Endothelial cell of umbilical vein (primary cell): ENCODE results near the gene ARL8B. TPM values are rescaled to one million over a fixed set of nuclear protein-coding genes. Genes with fewer than 3 reads are reported as not detected.

ENCODE experiments used
- BruUV-seq: library from RNA; stranded (reverse); fragments of 400-500 nt; replicated peaks from 2 replicates; lab custom pipeline; 2021; lab: Mats Ljungman, UMichigan
- CTCF ChIA-PET: fragments of 300-600, 350-600 bp; sonication (Branson Sonifier 250); formaldehyde crosslinking; loops from one replicate; lab custom pipeline; 2021; ENCODE audit warnings: antibody characterized with exemption, inconsistent platforms; lab: Charles Lee
- POLR2A ChIA-PET: fragments of 300-600, 350-600 bp; sonication (Branson Sonifier 250); formaldehyde crosslinking; loops from one replicate; lab custom pipeline; 2021; ENCODE audit warnings: antibody characterized with exemption, inconsistent platforms; lab: Charles Lee
- DNase-seq: peaks from one replicate; pipeline ENCODE4 v3.0.0-alpha.2; 2011; ENCODE audit warnings: low read depth, low spot score
- FAIRE-seq: peaks from 2 replicates; lab custom pipeline; 2011; peaks lifted over from hg19 to GRCh38; lab: Jason Lieb, UNC
- H2AFZ ChIP-seq: 2 replicates; pipeline ENCODE4 v1.6.0; 2012; ENCODE audit warnings: low read depth, low read length, control low read depth, inconsistent platforms
- H3K27ac ChIP-seq: 2 replicates; pipeline ENCODE4 v1.5.1; 2011; ENCODE audit warnings: low read depth, mild to moderate bottlenecking, control low read depth, low read length, moderate library complexity; ENCODE audit not compliant: insufficient read depth
- H3K27me3 ChIP-seq, 2 experiments: 2 replicates each; pipeline versions ENCODE4 v1.6.0 to v1.6.1; 2011; ENCODE audit warnings: low read length in 2 of 2, mixed read lengths in 1 of 2; ENCODE audit not compliant: control insufficient read depth in 2 of 2, insufficient read depth in 2 of 2
- H3K36me3 ChIP-seq, 2 experiments: 2 replicates in 1 of 2; 3 replicates in 1 of 2; pipeline ENCODE4 v1.5.1; 2011; ENCODE audit warnings: low read length in 2 of 2, mild to moderate bottlenecking in 1 of 2, moderate library complexity in 1 of 2; ENCODE audit not compliant: control insufficient read depth in 2 of 2, insufficient read depth in 2 of 2; ENCODE audit errors: extremely low read depth in 1 of 2
- H3K4me1 ChIP-seq: 3 replicates; pipeline ENCODE4 v1.5.1; 2011; ENCODE audit warnings: mild to moderate bottlenecking, low read length; ENCODE audit not compliant: control insufficient read depth, insufficient read depth; ENCODE audit errors: extremely low read depth
- H3K4me2 ChIP-seq: 2 replicates; pipeline ENCODE4 v1.6.1; 2011; ENCODE audit warnings: low read length, control low read depth, mixed read lengths; ENCODE audit not compliant: insufficient read depth
- H3K4me3 ChIP-seq, 3 experiments: fragments of 200-600 bp in 1 of 3; sonication (generic), shearing (Covaris generic) in 1 of 3; replicated peaks in 1 of 3; 2 replicates each; pipeline ENCODE4 v1.5.1; 2011 to 2016; ENCODE audit warnings: control low read depth in 3 of 3, low read length in 3 of 3, mild to moderate bottlenecking in 2 of 3, inconsistent platforms in 1 of 3, low read depth in 1 of 3, moderate library complexity in 1 of 3; ENCODE audit not compliant: insufficient read depth in 1 of 3
- H3K79me2 ChIP-seq: 2 replicates; pipeline ENCODE4 v1.6.0; 2012; ENCODE audit warnings: low read length, inconsistent platforms; ENCODE audit not compliant: control insufficient read depth, insufficient read depth
- H3K9ac ChIP-seq: replicated peaks from 2 replicates; pipeline ENCODE3; 2011; ENCODE audit warnings: low read length, control low read depth; ENCODE audit not compliant: insufficient read depth; ENCODE audit errors: extremely low read depth
- H3K9me1 ChIP-seq: replicated peaks from 3 replicates; pipeline ENCODE4 v1.6.0; 2011; ENCODE audit warnings: mild to moderate bottlenecking, low read length; ENCODE audit not compliant: control insufficient read depth, insufficient read depth; ENCODE audit errors: extremely low read depth
- H3K9me3 ChIP-seq: replicated peaks from 2 replicates; pipeline ENCODE4 v1.5.1; 2012; ENCODE audit warnings: low read length, inconsistent platforms; ENCODE audit not compliant: control insufficient read depth, insufficient read depth
- H4K20me1 ChIP-seq: replicated peaks from 2 replicates; pipeline ENCODE3; 2011; ENCODE audit warnings: mild to moderate bottlenecking, low read length; ENCODE audit not compliant: control insufficient read depth, insufficient read depth; ENCODE audit errors: extremely low read depth
- EZH2 ChIP-seq: IDR thresholded peaks from 2 replicates; pipeline ENCODE4 v1.6.1; 2012; ENCODE audit warnings: borderline replicate concordance, low read depth, mild to moderate bottlenecking, moderate library complexity, low read length, inconsistent platforms; ENCODE audit not compliant: severe bottlenecking
- FOS ChIP-seq: IDR thresholded peaks from 2 replicates; pipeline ENCODE4 v1.6.1; 2011; ENCODE audit warnings: mild to moderate bottlenecking, low read length, moderate library complexity, borderline replicate concordance; ENCODE audit not compliant: insufficient read depth
- GATA2 ChIP-seq: IDR thresholded peaks from 2 replicates; pipeline ENCODE4 v1.7.0; 2011; ENCODE audit warnings: low read depth, mild to moderate bottlenecking, moderate library complexity, mixed read lengths, low read length; ENCODE audit not compliant: insufficient read length, insufficient read depth
- JUN ChIP-seq: IDR thresholded peaks from 2 replicates; pipeline ENCODE4 v1.6.1; 2011; ENCODE audit warnings: borderline replicate concordance, low read depth; ENCODE audit not compliant: insufficient read length, insufficient read depth
- MAX ChIP-seq: IDR thresholded peaks from 2 replicates; pipeline ENCODE4 v1.6.1; 2011; ENCODE audit not compliant: insufficient read depth, insufficient read length
- MYC ChIP-seq: IDR thresholded peaks from one replicate; pipeline ENCODE4 v1.6.1; 2011; ENCODE audit warnings: mild to moderate bottlenecking, low read depth, low read length
- POLR2A ChIP-seq: IDR thresholded peaks from 2 replicates; pipeline ENCODE4 v1.6.1; 2012; ENCODE audit warnings: low read depth, mild to moderate bottlenecking, control low read depth, low read length
- POLR2AphosphoS5 ChIP-seq: IDR thresholded peaks from 2 replicates; pipeline ENCODE4 v1.6.1; 2012; ENCODE audit warnings: low read depth, mild to moderate bottlenecking, control low read depth, low read length, moderate library complexity; ENCODE audit not compliant: insufficient read depth
- dilution Hi-C: fragments of 300-500 bp; cut with MboI; formaldehyde crosslinking; loops from one replicate; pipeline ENCODE4 v1.15.0; 2019; ENCODE audit warnings: low sequenced_read_pairs; ENCODE audit not compliant: extremely low pct_ligation_motif_present
- intact Hi-C: fragments of 100-400 bp; cut with micrococcal nuclease; formaldehyde crosslinking; loops from one replicate; pipeline ENCODE4 v1.10.0; 2022
- polyA plus RNA-seq, 4 experiments: library from polyadenylated mRNA; depleted of rRNA in 3 of 4; stranded (reverse) in 3 of 4; unstranded in 1 of 4; fragments of >200 nt; gene quantifications; 2 replicates each; pipeline versions ENCODE4 v1.2.1 to v1.2.3, GENCODE V29; 2011 to 2012; ENCODE audit warnings: missing spikeins in 1 of 4
- total RNA-seq: library from RNA; stranded (reverse); gene quantifications from 2 replicates; pipeline ENCODE4 v1.2.3, GENCODE V29; 2021
- TF ChIP-seq, protein P1 (sequence below), 2 donors: IDR thresholded peaks; 1 replicate in 1 of 2; 2 replicates in 1 of 2; pipeline ENCODE4 v1.5.1; 2011; ENCODE audit warnings: low read length in 2 of 2, mild to moderate bottlenecking in 2 of 2, moderate library complexity in 2 of 2, control low read depth in 1 of 2, inconsistent platforms in 1 of 2, low read depth in 1 of 2; ENCODE audit not compliant: insufficient read depth in 1 of 2; ENCODE audit errors: extremely low read depth in 1 of 2

The ARL8B gene
- total and polyA plus RNA-seq, 2 donors (not counting 3 experiments of a cell fraction or from before 2014, with no cell fraction given), result 32.1 to 58.2 TPM

DNA sequence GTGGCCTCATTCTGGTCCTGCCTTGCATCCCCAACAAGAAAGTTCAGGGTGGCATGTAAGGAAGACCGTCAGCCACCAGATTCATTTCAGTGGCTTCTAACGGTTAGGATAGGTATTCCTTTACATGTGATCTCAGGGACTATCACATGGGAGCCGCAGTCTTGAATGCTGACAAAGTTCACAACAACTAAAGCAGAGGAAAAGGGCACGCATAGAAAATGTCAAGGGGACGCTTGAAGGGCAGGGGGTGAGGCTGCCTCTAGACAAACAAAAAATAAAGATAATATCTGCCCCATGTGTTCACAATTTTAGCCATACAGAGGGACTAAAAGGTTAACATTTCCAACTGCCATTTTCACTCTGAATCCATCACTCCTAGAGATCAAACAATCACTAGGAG, 31.9 kb upstream of the ARL8B start:
- dilution Hi-C loops, result no loop called here
- no peaks in the 10 kb centered on the region for H3K79me2 ChIP-seq
- H3K9ac ChIP-seq, result no peak overlapping the region
- H3K36me3 ChIP-seq, result no peaks in the 10 kb centered on the region
- H3K4me3 ChIP-seq, result no peak overlapping the region
- no peak for DNase-seq
- POLR2A ChIA-PET, result no interaction called here
- FAIRE-seq, result no peak
- H2AFZ ChIP-seq, result no peak overlapping the region
- no peaks in the 10 kb centered on the region for H3K9me1 ChIP-seq
- CTCF ChIA-PET, result no interaction called here
- no peaks in the 10 kb centered on the region for H3K4me1 ChIP-seq
- TF ChIP-seq, protein P1, sequence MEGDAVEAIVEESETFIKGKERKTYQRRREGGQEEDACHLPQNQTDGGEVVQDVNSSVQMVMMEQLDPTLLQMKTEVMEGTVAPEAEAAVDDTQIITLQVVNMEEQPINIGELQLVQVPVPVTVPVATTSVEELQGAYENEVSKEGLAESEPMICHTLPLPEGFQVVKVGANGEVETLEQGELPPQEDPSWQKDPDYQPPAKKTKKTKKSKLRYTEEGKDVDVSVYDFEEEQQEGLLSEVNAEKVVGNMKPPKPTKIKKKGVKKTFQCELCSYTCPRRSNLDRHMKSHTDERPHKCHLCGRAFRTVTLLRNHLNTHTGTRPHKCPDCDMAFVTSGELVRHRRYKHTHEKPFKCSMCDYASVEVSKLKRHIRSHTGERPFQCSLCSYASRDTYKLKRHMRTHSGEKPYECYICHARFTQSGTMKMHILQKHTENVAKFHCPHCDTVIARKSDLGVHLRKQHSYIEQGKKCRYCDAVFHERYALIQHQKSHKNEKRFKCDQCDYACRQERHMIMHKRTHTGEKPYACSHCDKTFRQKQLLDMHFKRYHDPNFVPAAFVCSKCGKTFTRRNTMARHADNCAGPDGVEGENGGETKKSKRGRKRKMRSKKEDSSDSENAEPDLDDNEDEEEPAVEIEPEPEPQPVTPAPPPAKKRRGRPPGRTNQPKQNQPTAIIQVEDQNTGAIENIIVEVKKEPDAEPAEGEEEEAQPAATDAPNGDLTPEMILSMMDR (IDR thresholded peaks at IDR 0.05; ENCODE audit: extremely low read depth in 1 of 2, insufficient read depth in 1 of 2, low read depth in 1 of 2, low read length in 2 of 2), result no peak
- TF ChIP-seq MAX (no peak), GATA2 (no peak), JUN (no peak), POLR2A (no peak), POLR2AphosphoS5 (no peak), FOS (no peak), EZH2 (no peak), MYC (no peak)
- H3K27me3 ChIP-seq, result peaks cover 0 to 3% of the 10 kb centered on the region in 2 experiments
- H3K27ac ChIP-seq, result no peak overlapping the region
- no TSS peak for BruUV-seq
- H3K4me2 ChIP-seq, result no peak overlapping the region
- no peaks in the 10 kb centered on the region for H3K9me3 ChIP-seq
- no peaks in the 10 kb centered on the region for H4K20me1 ChIP-seq
- intact Hi-C loops, result no loop called here
